ENCODE results near the gene CPSF3. TPM values are rescaled to one million over a fixed set of nuclear protein-coding genes. Genes with fewer than 3 reads are reported as not detected.

The CPSF3 gene
- total and polyA plus RNA-seq, 2 of the 13 experiments (the other 11 are each of a cell fraction or from before 2014, with no cell fraction given), result 19.8 to 93.0 TPM

DNA sequence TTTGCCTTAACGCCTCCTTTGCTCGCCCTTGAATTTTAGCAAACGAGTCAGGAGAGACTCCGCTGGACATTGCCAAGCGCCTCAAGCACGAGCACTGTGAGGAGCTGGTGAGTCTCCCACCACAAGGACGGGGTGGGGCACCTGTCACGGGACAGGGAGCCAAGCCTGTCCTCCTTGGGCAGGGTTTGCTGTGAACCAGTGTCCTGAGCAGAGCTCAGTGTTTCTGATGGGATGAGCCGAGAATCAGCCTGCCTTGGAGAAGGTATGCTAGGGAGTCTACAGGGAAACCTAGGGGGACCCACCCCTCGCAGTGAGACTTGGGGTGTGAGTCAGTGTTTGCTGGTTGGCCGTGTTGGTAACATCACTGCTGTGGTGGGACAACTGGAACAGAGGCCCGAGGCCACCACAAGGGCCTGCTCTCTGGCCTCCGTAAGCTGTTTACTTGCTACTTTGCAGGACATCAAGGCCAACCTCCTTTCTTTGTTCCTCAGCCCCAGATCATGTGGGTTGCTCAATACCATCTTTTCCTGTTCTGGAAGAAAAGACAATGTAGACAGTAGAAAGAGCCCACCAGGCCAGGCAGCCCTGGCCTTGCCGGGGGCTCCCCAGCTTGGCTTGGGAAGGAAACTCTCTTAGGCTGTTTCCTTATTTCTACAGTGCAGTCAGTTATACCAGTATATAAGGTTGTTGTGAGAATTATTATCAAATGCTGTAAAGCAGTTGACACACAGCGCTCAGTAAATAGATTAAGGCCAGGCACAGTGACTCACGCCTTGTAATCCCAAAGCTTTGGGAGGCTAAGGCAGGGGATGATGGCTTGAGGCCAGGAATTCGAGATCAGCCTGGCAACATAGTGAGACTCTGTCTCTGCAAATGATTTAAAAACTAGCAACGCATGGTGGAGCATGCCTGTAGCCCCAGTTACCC is 42.5 kb upstream of the CPSF3 start (continued):
- TF ChIP-seq ZNF672 (CRISPR knock-in tag; IDR thresholded peaks at IDR 0.05) (no peak), NPAS2 (CRISPR knock-in tag; IDR thresholded peaks at IDR 0.05; ENCODE audit: borderline replicate concordance) (no peak), EZH2 (conservative IDR thresholded peaks at IDR 0.05; ENCODE audit: low read depth, low read length) (no peak), ZNF205 (CRISPR knock-in tag; IDR thresholded peaks at IDR 0.05) (peak; percentile 96), TEAD2 (CRISPR knock-in tag; IDR thresholded peaks at IDR 0.05) (no peak), ZNF530 (CRISPR knock-in tag; IDR thresholded peaks at IDR 0.05; ENCODE audit: low read depth) (no peak), GABPA (IDR thresholded peaks at IDR 0.05; ENCODE audit: low read depth, low read length) (no peak), GABPA (CRISPR knock-in tag; IDR thresholded peaks at IDR 0.05; ENCODE audit: low read depth) (peak; percentile 35), SRSF4 (IDR thresholded peaks at IDR 0.05; ENCODE audit: low read depth, low read length, poor library complexity, severe bottlenecking) (no peak), ARNT2 (CRISPR knock-in tag; IDR thresholded peaks at IDR 0.05; ENCODE audit: low read depth) (peak; percentile 59; the same call in 1 of the 2 replicates), ZNF546 (CRISPR knock-in tag; conservative IDR thresholded peaks at IDR 0.05) (no peak), ZNF556 (CRISPR knock-in tag; IDR thresholded peaks at IDR 0.05; ENCODE audit: borderline replicate concordance) (peak; percentile 38; the same call in 1 of the 2 replicates), PTBP1 (IDR thresholded peaks at IDR 0.05; ENCODE audit: low read depth, low read length, poor library complexity, severe bottlenecking) (no peak), ZNF747 (CRISPR knock-in tag; IDR thresholded peaks at IDR 0.05; ENCODE audit: borderline replicate concordance) (no peak; the same call in 1 of the 2 replicates)
- TF ChIP-seq, protein P1, sequence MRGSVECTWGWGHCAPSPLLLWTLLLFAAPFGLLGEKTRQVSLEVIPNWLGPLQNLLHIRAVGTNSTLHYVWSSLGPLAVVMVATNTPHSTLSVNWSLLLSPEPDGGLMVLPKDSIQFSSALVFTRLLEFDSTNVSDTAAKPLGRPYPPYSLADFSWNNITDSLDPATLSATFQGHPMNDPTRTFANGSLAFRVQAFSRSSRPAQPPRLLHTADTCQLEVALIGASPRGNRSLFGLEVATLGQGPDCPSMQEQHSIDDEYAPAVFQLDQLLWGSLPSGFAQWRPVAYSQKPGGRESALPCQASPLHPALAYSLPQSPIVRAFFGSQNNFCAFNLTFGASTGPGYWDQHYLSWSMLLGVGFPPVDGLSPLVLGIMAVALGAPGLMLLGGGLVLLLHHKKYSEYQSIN (CRISPR knock-in tag; IDR thresholded peaks at IDR 0.05; ENCODE audit: borderline replicate concordance), result no peak
- TF ChIP-seq, protein P2, sequence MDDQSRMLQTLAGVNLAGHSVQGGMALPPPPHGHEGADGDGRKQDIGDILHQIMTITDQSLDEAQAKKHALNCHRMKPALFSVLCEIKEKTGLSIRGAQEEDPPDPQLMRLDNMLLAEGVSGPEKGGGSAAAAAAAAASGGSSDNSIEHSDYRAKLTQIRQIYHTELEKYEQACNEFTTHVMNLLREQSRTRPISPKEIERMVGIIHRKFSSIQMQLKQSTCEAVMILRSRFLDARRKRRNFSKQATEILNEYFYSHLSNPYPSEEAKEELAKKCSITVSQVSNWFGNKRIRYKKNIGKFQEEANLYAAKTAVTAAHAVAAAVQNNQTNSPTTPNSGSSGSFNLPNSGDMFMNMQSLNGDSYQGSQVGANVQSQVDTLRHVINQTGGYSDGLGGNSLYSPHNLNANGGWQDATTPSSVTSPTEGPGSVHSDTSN (CRISPR knock-in tag; IDR thresholded peaks at IDR 0.05; ENCODE audit: borderline replicate concordance), result no peak
- TF ChIP-seq, protein P3, sequence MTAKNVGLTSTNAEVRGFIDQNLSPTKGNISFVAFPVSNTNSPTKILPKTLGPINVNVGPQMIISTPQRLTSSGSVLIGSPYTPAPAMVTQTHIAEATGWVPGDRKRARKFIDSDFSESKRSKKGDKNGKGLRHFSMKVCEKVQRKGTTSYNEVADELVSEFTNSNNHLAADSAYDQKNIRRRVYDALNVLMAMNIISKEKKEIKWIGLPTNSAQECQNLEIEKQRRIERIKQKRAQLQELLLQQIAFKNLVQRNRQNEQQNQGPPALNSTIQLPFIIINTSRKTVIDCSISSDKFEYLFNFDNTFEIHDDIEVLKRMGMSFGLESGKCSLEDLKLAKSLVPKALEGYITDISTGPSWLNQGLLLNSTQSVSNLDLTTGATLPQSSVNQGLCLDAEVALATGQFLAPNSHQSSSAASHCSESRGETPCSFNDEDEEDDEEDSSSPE (CRISPR knock-in tag; IDR thresholded peaks at IDR 0.05), result no peak
- TF ChIP-seq, protein P4, sequence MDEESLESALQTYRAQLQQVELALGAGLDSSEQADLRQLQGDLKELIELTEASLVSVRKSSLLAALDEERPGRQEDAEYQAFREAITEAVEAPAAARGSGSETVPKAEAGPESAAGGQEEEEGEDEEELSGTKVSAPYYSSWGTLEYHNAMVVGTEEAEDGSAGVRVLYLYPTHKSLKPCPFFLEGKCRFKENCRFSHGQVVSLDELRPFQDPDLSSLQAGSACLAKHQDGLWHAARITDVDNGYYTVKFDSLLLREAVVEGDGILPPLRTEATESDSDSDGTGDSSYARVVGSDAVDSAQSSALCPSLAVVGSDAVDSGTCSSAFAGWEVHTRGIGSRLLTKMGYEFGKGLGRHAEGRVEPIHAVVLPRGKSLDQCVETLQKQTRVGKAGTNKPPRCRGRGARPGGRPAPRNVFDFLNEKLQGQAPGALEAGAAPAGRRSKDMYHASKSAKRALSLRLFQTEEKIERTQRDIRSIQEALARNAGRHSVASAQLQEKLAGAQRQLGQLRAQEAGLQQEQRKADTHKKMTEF (CRISPR knock-in tag; IDR thresholded peaks at IDR 0.05), result peak; percentile 70; the same call in 1 of the 2 replicates
- TF ChIP-seq, protein P5, sequence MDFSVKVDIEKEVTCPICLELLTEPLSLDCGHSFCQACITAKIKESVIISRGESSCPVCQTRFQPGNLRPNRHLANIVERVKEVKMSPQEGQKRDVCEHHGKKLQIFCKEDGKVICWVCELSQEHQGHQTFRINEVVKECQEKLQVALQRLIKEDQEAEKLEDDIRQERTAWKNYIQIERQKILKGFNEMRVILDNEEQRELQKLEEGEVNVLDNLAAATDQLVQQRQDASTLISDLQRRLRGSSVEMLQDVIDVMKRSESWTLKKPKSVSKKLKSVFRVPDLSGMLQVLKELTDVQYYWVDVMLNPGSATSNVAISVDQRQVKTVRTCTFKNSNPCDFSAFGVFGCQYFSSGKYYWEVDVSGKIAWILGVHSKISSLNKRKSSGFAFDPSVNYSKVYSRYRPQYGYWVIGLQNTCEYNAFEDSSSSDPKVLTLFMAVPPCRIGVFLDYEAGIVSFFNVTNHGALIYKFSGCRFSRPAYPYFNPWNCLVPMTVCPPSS (IDR thresholded peaks at IDR 0.05), result no peak
- TF ChIP-seq, protein P6, sequence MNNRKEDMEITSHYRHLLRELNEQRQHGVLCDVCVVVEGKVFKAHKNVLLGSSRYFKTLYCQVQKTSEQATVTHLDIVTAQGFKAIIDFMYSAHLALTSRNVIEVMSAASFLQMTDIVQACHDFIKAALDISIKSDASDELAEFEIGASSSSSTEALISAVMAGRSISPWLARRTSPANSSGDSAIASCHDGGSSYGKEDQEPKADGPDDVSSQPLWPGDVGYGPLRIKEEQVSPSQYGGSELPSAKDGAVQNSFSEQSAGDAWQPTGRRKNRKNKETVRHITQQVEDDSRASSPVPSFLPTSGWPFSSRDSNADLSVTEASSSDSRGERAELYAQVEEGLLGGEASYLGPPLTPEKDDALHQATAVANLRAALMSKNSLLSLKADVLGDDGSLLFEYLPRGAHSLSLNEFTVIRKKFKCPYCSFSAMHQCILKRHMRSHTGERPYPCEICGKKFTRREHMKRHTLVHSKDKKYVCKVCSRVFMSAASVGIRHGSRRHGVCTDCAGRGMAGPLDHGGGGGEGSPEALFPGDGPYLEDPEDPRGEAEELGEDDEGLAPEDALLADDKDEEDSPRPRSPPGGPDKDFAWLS (CRISPR knock-in tag; IDR thresholded peaks at IDR 0.05; ENCODE audit: borderline replicate concordance), result no peak
